Tibial artery (tissue), 4 donors: ENCODE measurements around the gene LRCH4.

Experiments
- DNase-seq, 2 donors: peaks; one replicate each; pipeline ENCODE4 v3.0.0-alpha.2; 2019
- H3K27ac ChIP-seq, 2 donors: fragments of 200-600 bp; sonication (generic) in 1 of 2; 1 replicate in 1 of 2; 2 replicates in 1 of 2; pipeline ENCODE4 v1.5.1; 2018 to 2019; ENCODE audit warnings: mild to moderate bottlenecking in 1 of 2
- H3K27me3 ChIP-seq, 2 donors: fragments of 200-600 bp; sonication (generic) in 1 of 2; one replicate each; pipeline versions ENCODE4 v1.5.1 to v1.6.0; 2016 to 2019
- H3K36me3 ChIP-seq, 3 donors: fragments of 200-600 bp; sonication (generic) in 2 of 3; one replicate each; pipeline ENCODE4 v1.5.1; 2016 to 2019; ENCODE audit warnings: mild to moderate bottlenecking in 2 of 3
- H3K4me1 ChIP-seq, 4 donors: fragments of 200-600 bp; sonication (generic) in 2 of 4; 1 replicate in 3 of 4; 2 replicates in 1 of 4; pipeline ENCODE4 v1.5.1; 2016 to 2019
- H3K4me3 ChIP-seq, 2 donors: fragments of 200-600 bp; sonication (generic) in 1 of 2; 1 replicate in 1 of 2; 2 replicates in 1 of 2; pipeline ENCODE4 v1.5.1; 2018 to 2019; ENCODE audit warnings: mild to moderate bottlenecking in 2 of 2
- H3K9me3 ChIP-seq, 3 donors: fragments of 200-600 bp; sonication (generic) in 1 of 3; one replicate each; pipeline ENCODE4 v1.5.1; 2016 to 2019
- intact Hi-C: fragments of 100-400 bp; cut with DNase I; formaldehyde crosslinking; loops from one replicate; pipeline ENCODE4 v1.15.0; 2023; ENCODE audit warnings: low total_unique reads
- TF ChIP-seq, protein P1 (sequence below), 2 experiments: fragments of 200-600 bp in 1 of 2; fragments of 450-650 bp in 1 of 2; IDR thresholded peaks; one replicate each; pipeline ENCODE4 v1.5.1; 2017 to 2019; ENCODE audit warnings: antibody characterized with exemption in 2 of 2, mild to moderate bottlenecking in 1 of 2, moderate library complexity in 1 of 2

Gene LRCH4

DNA sequence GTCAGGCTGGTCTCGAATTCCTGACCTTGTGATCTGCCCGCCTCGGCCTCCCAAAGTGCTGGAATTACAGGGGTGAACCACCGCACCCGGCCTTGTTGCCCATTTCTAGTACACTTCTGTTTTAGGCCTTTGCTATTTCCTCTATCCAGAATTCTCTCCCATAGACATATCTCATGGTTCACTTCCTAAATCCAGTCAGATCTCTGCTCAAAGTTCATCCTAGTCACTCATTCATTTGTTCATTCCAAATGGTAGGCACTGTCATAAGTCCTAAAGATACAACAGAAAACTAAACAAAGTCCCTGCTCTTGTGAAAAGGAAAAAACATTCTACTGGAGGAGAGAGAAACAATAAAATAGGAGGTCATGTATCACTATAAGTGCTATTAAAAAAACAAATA, 24.0 kb upstream of the LRCH4 start:
- Histone ChIP-seq H3K27ac (no peak overlapping the region), H3K9me3 (no peaks in the 10 kb centered on the region), H3K27me3 (no peaks in the 10 kb centered on the region), H3K4me3 (no peak overlapping the region), H3K4me1 (peaks cover 0 to 20% (median 15%) of the 10 kb centered on the region in 4 donors), H3K36me3 (peaks cover 0 to 16% (median 1%) of the 10 kb centered on the region in 3 donors)
- TF ChIP-seq, protein P1, sequence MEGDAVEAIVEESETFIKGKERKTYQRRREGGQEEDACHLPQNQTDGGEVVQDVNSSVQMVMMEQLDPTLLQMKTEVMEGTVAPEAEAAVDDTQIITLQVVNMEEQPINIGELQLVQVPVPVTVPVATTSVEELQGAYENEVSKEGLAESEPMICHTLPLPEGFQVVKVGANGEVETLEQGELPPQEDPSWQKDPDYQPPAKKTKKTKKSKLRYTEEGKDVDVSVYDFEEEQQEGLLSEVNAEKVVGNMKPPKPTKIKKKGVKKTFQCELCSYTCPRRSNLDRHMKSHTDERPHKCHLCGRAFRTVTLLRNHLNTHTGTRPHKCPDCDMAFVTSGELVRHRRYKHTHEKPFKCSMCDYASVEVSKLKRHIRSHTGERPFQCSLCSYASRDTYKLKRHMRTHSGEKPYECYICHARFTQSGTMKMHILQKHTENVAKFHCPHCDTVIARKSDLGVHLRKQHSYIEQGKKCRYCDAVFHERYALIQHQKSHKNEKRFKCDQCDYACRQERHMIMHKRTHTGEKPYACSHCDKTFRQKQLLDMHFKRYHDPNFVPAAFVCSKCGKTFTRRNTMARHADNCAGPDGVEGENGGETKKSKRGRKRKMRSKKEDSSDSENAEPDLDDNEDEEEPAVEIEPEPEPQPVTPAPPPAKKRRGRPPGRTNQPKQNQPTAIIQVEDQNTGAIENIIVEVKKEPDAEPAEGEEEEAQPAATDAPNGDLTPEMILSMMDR (IDR thresholded peaks at IDR 0.05) = no peak
- intact Hi-C loops = no loop called here
- DNase-seq = no peak

DNA sequence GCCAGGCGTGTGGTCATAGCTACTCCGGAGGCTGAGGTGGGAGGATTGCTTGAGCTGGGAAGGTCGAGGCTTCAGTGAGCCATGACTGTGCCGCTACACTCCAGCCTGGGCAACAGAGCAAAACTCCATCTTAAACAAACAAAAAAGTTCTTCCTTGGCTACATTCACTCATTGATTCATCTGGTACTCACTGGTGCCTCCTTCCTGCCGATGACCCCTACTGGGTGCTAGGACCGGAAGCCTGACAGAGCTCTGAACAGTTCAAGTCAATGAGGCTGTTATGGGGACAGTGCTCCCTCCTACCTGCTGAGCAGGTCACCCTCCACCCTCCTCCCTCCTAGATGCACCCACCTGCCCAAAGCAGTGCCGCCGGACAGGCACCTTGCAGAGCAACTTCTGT, 21.2 kb upstream of the LRCH4 start:
- intact Hi-C loops = no loop called here
- no peak for DNase-seq
- Histone ChIP-seq H3K4me1 (peaks cover 0 to 28% (median 22%) of the 10 kb centered on the region in 4 donors), H3K4me3 (no peak overlapping the region), H3K36me3 (peaks cover 0 to 6% (median 0%) of the 10 kb centered on the region in 3 donors), H3K27me3 (no peaks in the 10 kb centered on the region), H3K27ac (no peak overlapping the region), H3K9me3 (no peaks in the 10 kb centered on the region)
- TF ChIP-seq, protein P1 (IDR thresholded peaks at IDR 0.05) = no peak

GRCh38 chr7:100606313-100606712, 20.4 kb upstream of the LRCH4 start:
- no peak overlapping the region for H3K27ac ChIP-seq
- TF ChIP-seq, protein P1 (IDR thresholded peaks at IDR 0.05) = no peak
- no peak for DNase-seq
- no peaks in the 10 kb centered on the region for H3K27me3 ChIP-seq
- no peaks in the 10 kb centered on the region for H3K9me3 ChIP-seq
- H3K36me3 ChIP-seq = peaks cover 0 to 6% (median 0%) of the 10 kb centered on the region in 3 donors
- intact Hi-C loops = no loop called here
- H3K4me1 ChIP-seq = peaks cover 0 to 36% (median 26%) of the 10 kb centered on the region in 4 donors
- H3K4me3 ChIP-seq = no peak overlapping the region

DNA sequence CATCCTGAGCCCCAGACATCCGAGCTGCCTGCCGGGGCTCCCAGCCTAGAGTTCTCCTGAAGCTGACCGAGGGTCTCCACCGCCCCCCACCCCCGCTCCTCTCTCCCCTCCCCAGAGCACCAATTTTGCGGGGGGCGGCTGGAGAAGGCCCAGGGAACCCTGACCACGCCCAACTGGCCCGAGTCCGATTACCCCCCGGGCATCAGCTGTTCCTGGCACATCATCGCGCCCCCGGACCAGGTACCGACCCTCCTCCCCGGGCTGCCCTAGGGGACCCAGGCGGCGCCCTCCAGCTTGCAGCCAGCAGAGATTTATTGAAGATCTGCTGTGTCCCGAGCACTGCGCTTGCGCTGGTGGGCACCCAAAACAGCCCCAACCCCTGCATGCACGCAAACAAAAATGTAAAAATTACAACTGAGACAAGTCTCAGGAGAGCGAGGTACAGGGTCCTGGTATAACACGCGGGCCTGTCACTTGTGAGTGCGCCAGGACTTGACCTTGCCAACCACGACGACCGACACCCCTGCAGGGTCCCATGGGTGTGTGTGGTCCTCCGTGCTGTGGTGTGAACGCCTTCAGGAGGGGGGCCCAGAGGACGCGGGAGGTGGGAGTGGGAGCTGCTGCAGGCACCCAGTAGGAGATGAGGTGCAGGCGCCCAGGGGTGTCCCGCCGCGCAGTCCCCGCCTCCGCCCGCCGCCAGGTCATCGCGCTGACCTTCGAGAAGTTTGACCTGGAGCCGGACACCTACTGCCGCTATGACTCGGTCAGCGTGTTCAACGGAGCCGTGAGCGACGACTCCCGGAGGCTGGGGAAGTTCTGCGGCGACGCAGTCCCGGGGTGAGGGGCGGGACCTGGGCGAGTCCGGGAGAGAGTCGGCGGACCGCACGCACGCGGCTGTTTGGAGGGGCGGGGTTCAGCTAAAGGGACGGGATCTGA, 19.3 kb upstream of the LRCH4 start:
- Histone ChIP-seq H3K9me3 (no peaks in the 10 kb centered on the region), H3K36me3 (peaks cover 0 to 6% (median 0%) of the 10 kb centered on the region in 3 donors), H3K4me3 (peak overlapping the region; percentile 65 to 80), H3K4me1 (peaks cover 0 to 36% (median 25%) of the 10 kb centered on the region in 4 donors), H3K27ac (peak overlapping the region; percentile 77 to 91), H3K27me3 (no peaks in the 10 kb centered on the region)
- intact Hi-C loops = no loop called here
- DNase-seq = no peak
- TF ChIP-seq, protein P1 (IDR thresholded peaks at IDR 0.05) = no peak

DNA sequence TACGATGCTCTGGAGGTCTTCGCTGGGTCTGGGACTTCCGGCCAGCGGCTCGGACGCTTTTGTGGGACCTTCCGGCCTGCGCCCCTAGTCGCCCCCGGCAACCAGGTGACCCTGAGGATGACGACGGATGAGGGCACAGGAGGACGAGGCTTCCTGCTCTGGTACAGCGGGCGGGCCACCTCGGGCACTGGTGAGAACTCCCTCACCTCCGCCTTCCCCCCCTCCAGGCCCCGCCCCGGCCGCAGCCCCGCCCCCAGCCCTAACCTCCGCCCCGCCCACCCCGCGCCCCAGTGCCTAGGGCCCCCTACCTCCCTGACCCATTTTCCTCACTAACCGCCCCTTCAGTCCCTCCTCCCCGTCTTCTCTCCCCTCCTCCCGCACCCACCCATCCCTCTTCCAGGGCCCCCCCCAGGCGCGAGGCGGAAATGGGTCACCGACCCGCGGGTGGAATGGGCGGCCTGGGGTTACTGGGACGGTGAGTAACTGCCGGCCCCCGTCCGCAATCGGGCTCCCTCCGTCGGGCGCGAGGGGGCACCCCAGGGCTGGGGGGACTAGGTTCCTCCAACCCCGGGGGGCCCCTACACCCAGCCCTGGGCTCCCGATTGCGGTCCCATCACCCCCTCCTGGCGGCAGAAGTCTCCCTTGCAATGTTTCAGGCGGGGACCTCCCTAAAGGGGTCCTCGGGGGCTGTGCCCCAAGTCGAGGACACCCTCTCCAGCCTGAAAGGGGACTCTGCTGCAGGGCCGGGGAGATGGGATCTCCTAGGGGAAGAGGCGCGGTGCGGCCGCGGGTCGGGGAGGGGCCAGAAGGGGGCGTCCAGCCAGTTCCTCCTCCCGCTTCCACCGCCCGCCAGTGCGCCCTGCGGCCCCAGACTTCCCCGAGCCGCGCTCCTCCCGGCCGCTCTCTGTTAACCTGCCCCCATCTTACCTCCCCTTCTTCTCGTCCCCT, 18.4 kb upstream of the LRCH4 start:
- Histone ChIP-seq H3K27me3 (no peaks in the 10 kb centered on the region), H3K9me3 (no peaks in the 10 kb centered on the region), H3K36me3 (peaks cover 0 to 6% (median 0%) of the 10 kb centered on the region in 3 donors), H3K4me3 (peak overlapping the region; percentile 65 to 80), H3K27ac (peak overlapping the region; percentile 77 to 91), H3K4me1 (peaks cover 0 to 36% (median 25%) of the 10 kb centered on the region in 4 donors)
- TF ChIP-seq, protein P1 (IDR thresholded peaks at IDR 0.05) = peak; percentile 45
- peak; percentile 68 to 90 for DNase-seq
- intact Hi-C loops = no loop called here
